Stimulated activated naive CD8-positive, alpha-beta T cell treated with anti-CD3 and anti-CD28 coated beads, Interleukin-15, Interleukin-2, amounts not matched to agents 100 U/mL and 50 U/mL, for 24 hours (primary cell): ENCODE results near the gene KCNIP3.
"Not testable (repeated sequence)": the region's sequence is repeated elsewhere in the genome, so short reads cannot be mapped to it uniquely, and the experiment has no call there.

ENCODE experiments used
- ATAC-seq: fragments of 150-1000 bp; cut with Tn5 transposase; one replicate; pipeline ENCODE4 v1.10.0; 2021
- DNase-seq: peaks from one replicate; pipeline ENCODE4 v3.0.0; 2021

Gene KCNIP3

GRCh38 chr2:95387358-95387757 is 90.2 kb downstream of the KCNIP3 start:
- ATAC-seq (no peak), DNase-seq (no peak)

- ATAC-seq = no peak
- no peak for DNase-seq
Measured at GRCh38 chr2:95388091-95388692, 91.0 kb downstream of the KCNIP3 start.

GRCh38 chr2:95388856-95389244 is 91.7 kb downstream of the KCNIP3 start:
- DNase-seq (no peak), ATAC-seq (no peak)

GRCh38 chr2:95389245-95390119 is 92.3 kb downstream of the KCNIP3 start:
- ATAC-seq = peak; percentile 70
- DNase-seq = peak; percentile 59

- no peak for DNase-seq
- ATAC-seq = no peak
Measured at GRCh38 chr2:95390272-95390880, 93.2 kb downstream of the KCNIP3 start.

- DNase-seq (no peak), ATAC-seq (no peak)
Measured at GRCh38 chr2:95390881-95391321, 93.8 kb downstream of the KCNIP3 start.

GRCh38 chr2:95391641-95392310 is 94.6 kb downstream of the KCNIP3 start:
- DNase-seq (no peak), ATAC-seq (no peak)

GRCh38 chr2:95392320-95392719 is 95.2 kb downstream of the KCNIP3 start:
- DNase-seq (no peak), ATAC-seq (no peak)

- ATAC-seq (no peak), DNase-seq (no peak)
Measured at GRCh38 chr2:95392730-95393455, 95.7 kb downstream of the KCNIP3 start.

GRCh38 chr2:95393901-95394300 is 96.8 kb downstream of the KCNIP3 start:
- DNase-seq (no peak), ATAC-seq (no peak)

GRCh38 chr2:95399061-95399460 is 101.9 kb downstream of the KCNIP3 start:
- ATAC-seq = no peak
- no peak for DNase-seq

- peak; percentile 7 for DNase-seq
Measured at GRCh38 chr2:95401480-95401879, 104.3 kb downstream of the KCNIP3 start.

GRCh38 chr2:95402004-95402369 is 104.8 kb downstream of the KCNIP3 start:
- peak; percentile 8 for DNase-seq
- not testable (repeated sequence) for ATAC-seq

More at GRCh38 chr2:95401480-95401879, 104.3 kb downstream of the KCNIP3 start:
- ATAC-seq = no peak

- DNase-seq (peak; percentile 97), ATAC-seq (peak; percentile 93)
Measured at GRCh38 chr2:95402370-95403203, 105.4 kb downstream of the KCNIP3 start, which contains the start of gene FAHD2A. Gene FAHD2A (plus strand): TSS chr2:95402708. CDS start chr2:95405559, 2,851 bp downstream.

GRCh38 chr2:95403204-95403721 is 106.1 kb downstream of the KCNIP3 start:
- DNase-seq = peak; percentile 37

GRCh38 chr2:95403824-95404223 is 106.7 kb downstream of the KCNIP3 start:
- DNase-seq, ATAC-seq: not testable (repeated sequence)

More at GRCh38 chr2:95403204-95403721, 106.1 kb downstream of the KCNIP3 start:
- ATAC-seq = peak; percentile 47

GRCh38 chr2:95404676-95405075 is 107.5 kb downstream of the KCNIP3 start:
- ATAC-seq = not testable (repeated sequence)

GRCh38 chr2:95411239-95411638 is 114.1 kb downstream of the KCNIP3 start:
- not testable (repeated sequence) for ATAC-seq, DNase-seq

More at GRCh38 chr2:95404676-95405075, 107.5 kb downstream of the KCNIP3 start:
- DNase-seq = not testable (repeated sequence)

- ATAC-seq = peak; percentile 79
- peak; percentile 73 for DNase-seq
Measured at GRCh38 chr2:95414015-95414594, 117.0 kb downstream of the KCNIP3 start.

- not testable (repeated sequence) for ATAC-seq, DNase-seq
Measured at GRCh38 chr2:95415138-95415537, 118.0 kb downstream of the KCNIP3 start.
